T-cell (primary cell): Measurements from ENCODE around the gene TTLL12. TPM values are rescaled to one million over a fixed set of nuclear protein-coding genes. Genes with fewer than 3 reads are reported as not detected.
A peak's percentile ranks its signal among the peaks of the same experiment; 100 is the strongest.

Source experiments
- ATAC-seq, 4 experiments: fragments of 200-7000 bp in 3 of 4; fragments of 150-1000 bp in 1 of 4; cut with Tn5 transposase; replicated peaks in 1 of 4; 1 replicate in 3 of 4; 2 replicates in 1 of 4; pipeline ENCODE4 v1.10.0; 2021; ENCODE audit warnings: moderate library complexity in 3 of 4, mild to moderate bottlenecking in 2 of 4, moderate number of reproducible peaks in 1 of 4
- CTCF ChIA-PET, 2 donors: fragments of 300-600 bp; sonication (Branson Sonifier 250); formaldehyde crosslinking; loops; one replicate each; lab custom pipeline; 2022; ENCODE audit warnings: antibody characterized with exemption in 2 of 2; lab: Charles Lee
- POLR2A ChIA-PET, 2 donors: fragments of 300-600 bp; sonication (Branson Sonifier 250); formaldehyde crosslinking; loops; one replicate each; lab custom pipeline; 2022; ENCODE audit warnings: antibody characterized with exemption in 2 of 2; lab: Charles Lee
- DNase-seq, 35 experiments: peaks; one replicate each; pipeline versions ENCODE4 v3.0.0 to v3.0.0-alpha.2; 2013 to 2023
- H3K27ac ChIP-seq: one replicate; pipeline ENCODE4 v1.5.1; 2013; ENCODE audit warnings: low read length
- H3K27me3 ChIP-seq, 2 experiments: replicated peaks in 1 of 2; 1 replicate in 1 of 2; 2 replicates in 1 of 2; pipeline versions ENCODE4 v1.6.1 to v1.7.0; 2013; ENCODE audit warnings: low read length in 1 of 2, mixed read lengths in 1 of 2; ENCODE audit not compliant: control insufficient read depth in 2 of 2, insufficient read depth in 2 of 2; ENCODE audit errors: extremely low read depth in 1 of 2
- H3K36me3 ChIP-seq, 2 donors: 1 replicate in 1 of 2; 2 replicates in 1 of 2; pipeline versions ENCODE4 v1.6.1 to v1.7.0; 2013; ENCODE audit warnings: low read length in 1 of 2; ENCODE audit not compliant: control insufficient read depth in 2 of 2, insufficient read depth in 1 of 2; ENCODE audit errors: extremely low read depth in 1 of 2
- H3K4me1 ChIP-seq, 2 experiments: 1 replicate in 1 of 2; 2 replicates in 1 of 2; pipeline versions ENCODE4 v1.6.1 to v1.7.0; 2013; ENCODE audit warnings: low read length in 2 of 2, mixed read lengths in 1 of 2; ENCODE audit not compliant: insufficient read depth in 2 of 2, control insufficient read depth in 1 of 2; ENCODE audit errors: extremely low read depth in 1 of 2
- H3K4me3 ChIP-seq, 2 donors: 1 replicate in 1 of 2; 2 replicates in 1 of 2; pipeline versions ENCODE4 v1.5.1 to v1.7.0; 2013; ENCODE audit warnings: mild to moderate bottlenecking in 2 of 2, low read length in 1 of 2, moderate library complexity in 1 of 2; ENCODE audit not compliant: control insufficient read depth in 1 of 2; ENCODE audit errors: extremely low read depth in 1 of 2
- H3K9me3 ChIP-seq: 2 replicates; pipeline ENCODE4 v1.7.0; 2013
- H3K27ac Mint-ChIP-seq, 2 donors: one replicate each; pipeline ENCODE4 v1.8.0; 2020 to 2021; ENCODE audit warnings: mild to moderate bottlenecking in 2 of 2, mixed read lengths in 2 of 2
- H3K27me3 Mint-ChIP-seq, 2 donors: one replicate each; pipeline ENCODE4 v1.8.0; 2021 to 2022; ENCODE audit warnings: mixed read lengths in 2 of 2
- H3K36me3 Mint-ChIP-seq: one replicate; pipeline ENCODE4 v1.8.0; 2021; ENCODE audit warnings: mixed read lengths
- H3K4me1 Mint-ChIP-seq, 3 donors: one replicate each; pipeline ENCODE4 v1.8.0; 2020 to 2022; ENCODE audit warnings: mixed read lengths in 3 of 3, mild to moderate bottlenecking in 1 of 3
- H3K4me3 Mint-ChIP-seq, 3 donors: one replicate each; pipeline ENCODE4 v1.8.0; 2020 to 2022; ENCODE audit warnings: mild to moderate bottlenecking in 3 of 3, mixed read lengths in 3 of 3, moderate library complexity in 3 of 3
- H3K9me3 Mint-ChIP-seq, 3 donors: one replicate each; pipeline ENCODE4 v1.8.0; 2020 to 2022; ENCODE audit warnings: mixed read lengths in 3 of 3
- WGBS: methylation state at CpG from one replicate; pipeline ENCODE4 v1.1.5; 2013; ENCODE audit warnings: missing lambda C conversion rate; ENCODE audit not compliant: insufficient coverage; 5-methylcytosine and 5-hydroxymethylcytosine counted together
- total RNA-seq, 35 experiments: library from RNA in 6 of 35; stranded (reverse) in 6 of 35; fragments of 120-200 nt in 1 of 35; gene quantifications; one replicate each; pipeline versions ENCODE4 v1.2.1 to v1.2.4 and lab custom pipeline; 2013 to 2026

The TTLL12 gene
- total RNA-seq, 5 donors from 2014 or later (not counting 1 experiment from before 2014, with no cell fraction given), result 17.1 to 38.1 (median 33.8) TPM

- no peak for ATAC-seq
- H3K4me3 Mint-ChIP-seq, result no peak overlapping the region
- WGBS, result 84% methylated on average over 15 of the region's 15 CpGs
- H3K27me3 Mint-ChIP-seq, result peaks cover 4 to 6% of the 10 kb centered on the region in 2 donors
- Histone ChIP-seq H3K9me3 (no peaks in the 10 kb centered on the region), H3K36me3 (no peaks in the 10 kb centered on the region), H3K4me1 (peaks cover 0 to 13% of the 10 kb centered on the region in 2 experiments), H3K4me3 (no peak overlapping the region), H3K27ac (no peak overlapping the region), H3K27me3 (peaks cover 0 to 50% of the 10 kb centered on the region in 2 experiments)
- CTCF ChIA-PET, result interaction anchor here (0.6 to 2.8 kb wide), 5 partner anchors 114 to 322 kb away, joined by 3 to 20 read pairs (median 3); no protein-coding TSS in a partner anchor
- no peaks in the 10 kb centered on the region for H3K9me3 Mint-ChIP-seq
- peaks cover 3 to 5% (median 5%) of the 10 kb centered on the region in 3 donors for H3K4me1 Mint-ChIP-seq
- DNase-seq, result no peak
- H3K36me3 Mint-ChIP-seq, result no peaks in the 10 kb centered on the region
- H3K27ac Mint-ChIP-seq, result no peak overlapping the region
- POLR2A ChIA-PET, result no interaction called here
Observed at GRCh38 chr22:43231724-43232034, 44.7 kb upstream of the TTLL12 start.

- Mint-ChIP-seq H3K4me3 (no peak overlapping the region), H3K4me1 (peaks cover 3 to 5% (median 5%) of the 10 kb centered on the region in 3 donors), H3K36me3 (no peaks in the 10 kb centered on the region), H3K9me3 (no peaks in the 10 kb centered on the region), H3K27me3 (peaks cover 4 to 6% of the 10 kb centered on the region in 2 donors), H3K27ac (peak overlapping the region in 1 of 2 donors; percentile 4)
- ChIA-PET CTCF (interaction anchor here (0.6 to 2.8 kb wide), 6 partner anchors 114 to 322 kb away, joined by 3 to 20 read pairs (median 6); no protein-coding TSS in a partner anchor), POLR2A (no interaction called here)
- WGBS, result 25% methylated on average over 19 of the region's 23 CpGs
- H3K27ac ChIP-seq, result no peak overlapping the region
- H3K9me3 ChIP-seq, result no peaks in the 10 kb centered on the region
- no peaks in the 10 kb centered on the region for H3K36me3 ChIP-seq
- no peak overlapping the region for H3K4me3 ChIP-seq
- peaks cover 0 to 46% of the 10 kb centered on the region in 2 experiments for H3K27me3 ChIP-seq
- peak; percentile 8 to 80 (median 56) for DNase-seq
- ATAC-seq, result peak; percentile 63 to 75 (median 69)
- peaks cover 0 to 13% of the 10 kb centered on the region in 2 experiments for H3K4me1 ChIP-seq
Observed at GRCh38 chr22:43230971-43231723, 44.2 kb upstream of the TTLL12 start.

- Mint-ChIP-seq H3K27ac (no peak overlapping the region), H3K4me1 (peaks cover 3 to 5% (median 5%) of the 10 kb centered on the region in 3 donors)
- H3K36me3 ChIP-seq, result no peaks in the 10 kb centered on the region
Observed at GRCh38 chr22:43230571-43230970, 43.6 kb upstream of the TTLL12 start.

DNA sequence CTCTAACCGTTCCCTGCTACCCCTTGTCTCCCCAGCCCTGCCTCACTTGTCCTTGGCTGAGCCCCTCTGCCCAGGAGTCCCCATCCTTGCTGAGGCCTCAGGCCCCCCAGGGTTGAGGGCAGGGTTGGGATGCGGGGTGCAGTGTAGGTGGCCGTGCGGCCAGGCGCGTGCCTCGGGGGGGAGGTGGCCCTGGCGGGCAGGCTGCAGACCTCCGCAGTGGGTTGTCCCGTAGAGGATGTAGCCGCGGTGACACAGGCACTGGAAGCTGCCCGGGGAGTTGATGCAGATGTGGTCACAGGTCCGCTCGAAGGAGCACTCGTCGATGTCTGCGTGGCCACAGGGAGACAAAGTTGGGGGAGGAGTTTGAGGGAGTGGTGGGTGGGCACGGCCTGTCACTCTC, 41.9 kb upstream of the TTLL12 start:
- Mint-ChIP-seq H3K4me1 (peaks cover 3 to 5% (median 5%) of the 10 kb centered on the region in 3 donors), H3K27ac (no peak overlapping the region), H3K27me3 (peaks cover 4 to 6% of the 10 kb centered on the region in 2 donors), H3K36me3 (no peaks in the 10 kb centered on the region), H3K9me3 (no peaks in the 10 kb centered on the region), H3K4me3 (no peak overlapping the region)
- H3K4me3 ChIP-seq, result no peak overlapping the region
- ATAC-seq (no peak), DNase-seq (no peak)
- H3K27ac ChIP-seq, result no peak overlapping the region
- H3K9me3 ChIP-seq, result no peaks in the 10 kb centered on the region
- ChIA-PET CTCF (interaction anchor here in 1 of 2 donors (2.5 kb wide), 1 partner anchor 118 kb away, joined by 10 read pairs; no protein-coding TSS in a partner anchor), POLR2A (interaction anchor here in 1 of 2 donors (0.6 kb wide), 1 partner anchor 11 kb away, joined by 3 read pairs; no protein-coding TSS in a partner anchor)
- no peaks in the 10 kb centered on the region for H3K36me3 ChIP-seq
- peaks cover 0 to 35% of the 10 kb centered on the region in 2 experiments for H3K27me3 ChIP-seq
- H3K4me1 ChIP-seq, result peaks cover 0 to 13% of the 10 kb centered on the region in 2 experiments
- WGBS, result 91% methylated on average over 15 of the region's 19 CpGs

More at GRCh38 chr22:43230571-43230970, 43.6 kb upstream of the TTLL12 start:
- CTCF ChIA-PET, result interaction anchor here (2.2 to 2.5 kb wide), 2 partner anchors 116 kb away, joined by 10 to 13 read pairs; no protein-coding TSS in a partner anchor
- H3K27me3 ChIP-seq, result peaks cover 0 to 44% of the 10 kb centered on the region in 2 experiments
- H3K4me3 Mint-ChIP-seq, result no peak overlapping the region
- 47% methylated on average over 9 of the region's 9 CpGs for WGBS
- no peaks in the 10 kb centered on the region for H3K36me3 Mint-ChIP-seq
- peaks cover 4 to 6% of the 10 kb centered on the region in 2 donors for H3K27me3 Mint-ChIP-seq
- H3K27ac ChIP-seq, result no peak overlapping the region
- DNase-seq (no peak), ATAC-seq (no peak)
- H3K4me3 ChIP-seq, result no peak overlapping the region
- no peaks in the 10 kb centered on the region for H3K9me3 ChIP-seq
- peaks cover 0 to 13% of the 10 kb centered on the region in 2 experiments for H3K4me1 ChIP-seq
- POLR2A ChIA-PET, result no interaction called here
- no peaks in the 10 kb centered on the region for H3K9me3 Mint-ChIP-seq

GRCh38 chr22:43228330-43228729, 41.4 kb upstream of the TTLL12 start:
- Mint-ChIP-seq H3K4me1 (peaks cover 3 to 5% (median 5%) of the 10 kb centered on the region in 3 donors), H3K9me3 (no peaks in the 10 kb centered on the region), H3K27ac (no peak overlapping the region), H3K27me3 (peaks cover 4 to 6% of the 10 kb centered on the region in 2 donors), H3K36me3 (no peaks in the 10 kb centered on the region), H3K4me3 (no peak overlapping the region)
- peak in 4 of 35 experiments; percentile 11 to 31 (median 20) for DNase-seq
- ChIA-PET POLR2A (interaction anchor here in 1 of 2 donors (0.6 kb wide), 1 partner anchor 11 kb away, joined by 3 read pairs; no protein-coding TSS in a partner anchor), CTCF (interaction anchor here in 1 of 2 donors (2.5 kb wide), 1 partner anchor 118 kb away, joined by 10 read pairs; no protein-coding TSS in a partner anchor)
- 77% methylated on average over 8 of the region's 8 CpGs for WGBS
- Histone ChIP-seq H3K4me1 (peaks cover 0 to 13% of the 10 kb centered on the region in 2 experiments), H3K27ac (no peak overlapping the region), H3K36me3 (no peaks in the 10 kb centered on the region), H3K4me3 (no peak overlapping the region), H3K27me3 (peaks cover 0 to 32% of the 10 kb centered on the region in 2 experiments), H3K9me3 (no peaks in the 10 kb centered on the region)
- ATAC-seq, result no peak

- ATAC-seq (no peak), DNase-seq (no peak)
- Histone ChIP-seq H3K9me3 (no peaks in the 10 kb centered on the region), H3K36me3 (no peaks in the 10 kb centered on the region), H3K27ac (no peak overlapping the region), H3K4me1 (peaks cover 0 to 13% of the 10 kb centered on the region in 2 experiments), H3K4me3 (no peak overlapping the region), H3K27me3 (peaks cover 0 to 34% of the 10 kb centered on the region in 2 experiments)
- WGBS, result 74% methylated on average over 17 of the region's 17 CpGs
- H3K4me1 Mint-ChIP-seq, result peaks cover 3 to 5% (median 5%) of the 10 kb centered on the region in 3 donors
- peaks cover 4 to 5% of the 10 kb centered on the region in 2 donors for H3K27me3 Mint-ChIP-seq
- CTCF ChIA-PET, result no interaction called here
- no peak overlapping the region for H3K27ac Mint-ChIP-seq
- no peak overlapping the region for H3K4me3 Mint-ChIP-seq
- H3K9me3 Mint-ChIP-seq, result no peaks in the 10 kb centered on the region
- POLR2A ChIA-PET, result no interaction called here
- no peaks in the 10 kb centered on the region for H3K36me3 Mint-ChIP-seq
Observed at GRCh38 chr22:43227239-43227630, 40.3 kb upstream of the TTLL12 start.
